HepG2 (cell line): ENCODE results near the gene ADD2.

Experiments used
- JUND ChIP-seq: sonication (generic); formaldehyde crosslinking; IDR thresholded peaks from 2 replicates; pipeline ENCODE4 v1.8.0; 2022; ENCODE audit warnings: mild to moderate bottlenecking, missing genetic modification reagents
- ZNF121 ChIP-seq: sonication (generic); formaldehyde crosslinking; IDR thresholded peaks from 2 replicates; pipeline ENCODE4 v1.5.0; 2020; ENCODE audit warnings: mild to moderate bottlenecking, missing genetic modification reagents
- ZNF660 ChIP-seq: sonication (generic); formaldehyde crosslinking; IDR thresholded peaks from 2 replicates; pipeline ENCODE4 v1.5.1; 2020; ENCODE audit warnings: mild to moderate bottlenecking, low read depth, missing genetic modification reagents, borderline replicate concordance

- no peak for TF ChIP-seq ZNF660 (CRISPR knock-in tag)
- TF ChIP-seq JUND (CRISPR knock-in tag): no peak
- TF ChIP-seq ZNF121 (CRISPR knock-in tag): no peak
Observed at GRCh38 chr2:70728128-70728527, 39.9 kb downstream of the ADD2 start.
